HG03521 (cell line): Measurements from ENCODE around the gene ATP5PO.
A peak's percentile ranks its signal among the peaks of the same experiment; 100 is the strongest.

ENCODE experiments used
- ATAC-seq: cut with Tn5 transposase; IDR thresholded peaks from one replicate; pipeline ENCODE4 v1.9.1; 2021; ENCODE audit warnings: mild to moderate bottlenecking, moderate library complexity; ENCODE audit not compliant: unreplicated experiment

Gene ATP5PO, protein sequence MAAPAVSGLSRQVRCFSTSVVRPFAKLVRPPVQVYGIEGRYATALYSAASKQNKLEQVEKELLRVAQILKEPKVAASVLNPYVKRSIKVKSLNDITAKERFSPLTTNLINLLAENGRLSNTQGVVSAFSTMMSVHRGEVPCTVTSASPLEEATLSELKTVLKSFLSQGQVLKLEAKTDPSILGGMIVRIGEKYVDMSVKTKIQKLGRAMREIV

DNA sequence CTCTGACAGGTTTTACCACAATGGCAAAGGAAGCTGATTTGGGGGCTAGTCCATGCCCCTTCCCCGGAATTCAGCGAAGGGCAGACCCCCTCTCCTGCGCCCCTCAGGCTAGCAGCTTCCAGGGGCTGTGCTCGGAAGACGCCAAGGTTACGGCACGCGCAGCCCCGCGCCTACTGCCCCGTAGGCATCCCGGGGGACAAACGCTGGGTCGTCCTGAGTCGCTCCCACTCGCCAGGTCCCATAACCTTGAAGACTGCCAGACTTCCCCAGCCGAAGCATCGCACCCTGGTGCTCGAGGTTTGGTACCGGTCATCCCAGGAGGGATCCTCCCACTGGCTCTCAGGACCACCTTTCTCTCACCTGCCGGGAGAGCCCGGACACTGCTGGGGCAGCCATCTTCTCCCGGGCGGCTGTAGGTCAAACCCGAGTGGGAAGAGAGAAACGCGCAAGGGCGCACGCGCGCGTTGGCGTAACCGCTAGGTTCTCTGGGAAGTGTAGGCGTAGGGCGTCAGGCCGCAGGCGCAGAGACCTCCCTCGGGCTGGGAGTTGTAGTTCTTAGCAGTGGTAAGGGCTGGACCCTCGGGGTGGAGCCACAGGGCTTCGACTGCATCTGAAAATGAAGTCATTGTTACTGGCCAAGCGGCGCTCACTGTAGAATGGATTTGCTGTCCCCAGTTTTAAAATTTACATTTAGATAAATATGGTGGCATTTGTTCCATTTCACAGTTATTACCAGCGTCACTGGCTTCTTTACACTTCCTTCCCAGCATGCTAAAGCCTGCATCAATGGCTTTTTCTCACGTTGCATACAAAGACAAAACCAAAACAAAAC, at the start of gene ATP5PO:
Gene ATP5PO, minus strand, starts transcription at position 437 of the 832 bp plus-strand sequence. Its CDS starts 41 bp downstream, at position 396.
- ATAC-seq = peak; percentile 98

DNA sequence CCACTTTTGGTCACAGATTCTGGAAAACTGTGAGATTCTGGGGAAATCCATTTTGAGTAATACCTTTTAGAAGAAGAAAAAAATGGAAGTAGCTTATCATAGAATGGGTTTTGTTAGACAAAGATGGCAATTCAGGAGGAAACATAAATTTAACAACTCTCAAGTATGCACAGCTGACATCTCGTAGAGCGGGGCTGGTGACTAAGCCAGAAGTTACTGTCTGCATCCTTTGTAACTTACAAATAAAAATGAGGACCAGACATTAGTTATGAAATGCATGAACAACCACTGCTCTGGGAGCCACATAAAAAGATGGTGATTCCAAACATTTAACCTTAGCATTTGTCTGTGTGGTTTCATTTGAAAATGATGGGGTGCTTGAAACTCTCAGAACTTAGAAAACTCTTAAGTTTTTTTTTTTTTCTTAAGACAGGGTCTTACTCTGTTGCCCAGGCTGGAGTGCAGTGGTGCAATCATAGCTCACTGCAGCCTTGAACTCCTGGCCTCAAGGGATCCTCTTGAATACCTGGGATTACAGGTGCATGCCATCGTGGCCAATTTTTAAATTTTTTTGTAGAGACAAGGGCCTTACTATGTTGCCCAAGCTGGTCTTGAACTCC, 49.2 kb upstream of the ATP5PO start:
- ATAC-seq = no peak

- ATAC-seq = no peak
Observed at GRCh38 chr21:33963848-33964555, 48.4 kb upstream of the ATP5PO start.

GRCh38 chr21:33962290-33962689, 46.7 kb upstream of the ATP5PO start:
- no peak for ATAC-seq

DNA sequence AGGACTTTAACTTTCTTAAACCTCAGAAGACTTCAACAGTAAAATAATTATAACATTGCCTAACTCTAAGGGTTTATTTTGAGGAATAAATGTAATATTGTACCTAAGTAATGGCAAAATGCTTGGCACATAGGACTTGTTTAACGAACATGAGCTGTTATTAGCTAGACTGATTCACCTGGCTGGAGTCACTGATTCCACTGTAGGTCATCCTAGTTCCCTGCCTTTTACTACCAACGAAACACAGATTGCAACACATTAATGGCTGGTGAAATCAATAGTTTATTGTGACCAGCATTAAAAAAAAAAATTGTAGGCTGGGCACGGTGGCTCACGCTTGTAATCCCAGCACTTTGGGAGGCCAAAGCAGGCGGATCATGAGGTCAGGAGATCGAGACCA, 45.5 kb upstream of the ATP5PO start:
- no peak for ATAC-seq

GRCh38 chr21:33959680-33960079, 44.1 kb upstream of the ATP5PO start:
- no peak for ATAC-seq

GRCh38 chr21:33954395-33954794, 38.8 kb upstream of the ATP5PO start:
- no peak for ATAC-seq

- ATAC-seq = no peak
Observed at GRCh38 chr21:33951276-33952178, 35.9 kb upstream of the ATP5PO start.

DNA sequence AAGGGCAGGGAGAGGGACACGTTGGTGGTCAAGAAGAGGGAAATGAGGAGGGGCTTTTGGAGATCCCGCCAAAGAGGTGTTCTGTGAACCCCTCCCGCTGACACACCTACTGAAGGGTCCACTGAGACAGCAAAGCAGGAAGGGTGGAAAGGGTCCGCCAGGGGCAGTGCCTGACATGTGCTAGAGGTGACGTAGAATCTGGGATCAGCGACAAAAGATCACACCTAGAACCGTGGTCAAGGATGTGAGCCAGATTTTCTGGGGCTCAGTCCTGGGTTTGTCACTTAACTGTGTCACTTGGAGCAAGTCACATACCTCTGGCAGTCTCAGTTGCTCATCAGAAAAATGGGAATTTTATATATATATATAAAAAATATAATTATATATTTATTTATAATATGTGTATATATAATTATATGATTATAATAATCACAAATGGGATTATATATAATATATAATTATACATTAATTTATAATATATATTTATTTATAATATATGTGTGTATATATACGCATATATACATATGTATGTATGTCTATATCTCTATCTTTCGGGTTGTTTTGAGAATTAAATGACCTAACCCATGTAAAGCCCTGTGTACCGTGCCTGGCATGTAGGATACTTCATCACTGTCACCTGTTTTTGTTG, 35.0 kb upstream of the ATP5PO start:
- ATAC-seq = no peak

DNA sequence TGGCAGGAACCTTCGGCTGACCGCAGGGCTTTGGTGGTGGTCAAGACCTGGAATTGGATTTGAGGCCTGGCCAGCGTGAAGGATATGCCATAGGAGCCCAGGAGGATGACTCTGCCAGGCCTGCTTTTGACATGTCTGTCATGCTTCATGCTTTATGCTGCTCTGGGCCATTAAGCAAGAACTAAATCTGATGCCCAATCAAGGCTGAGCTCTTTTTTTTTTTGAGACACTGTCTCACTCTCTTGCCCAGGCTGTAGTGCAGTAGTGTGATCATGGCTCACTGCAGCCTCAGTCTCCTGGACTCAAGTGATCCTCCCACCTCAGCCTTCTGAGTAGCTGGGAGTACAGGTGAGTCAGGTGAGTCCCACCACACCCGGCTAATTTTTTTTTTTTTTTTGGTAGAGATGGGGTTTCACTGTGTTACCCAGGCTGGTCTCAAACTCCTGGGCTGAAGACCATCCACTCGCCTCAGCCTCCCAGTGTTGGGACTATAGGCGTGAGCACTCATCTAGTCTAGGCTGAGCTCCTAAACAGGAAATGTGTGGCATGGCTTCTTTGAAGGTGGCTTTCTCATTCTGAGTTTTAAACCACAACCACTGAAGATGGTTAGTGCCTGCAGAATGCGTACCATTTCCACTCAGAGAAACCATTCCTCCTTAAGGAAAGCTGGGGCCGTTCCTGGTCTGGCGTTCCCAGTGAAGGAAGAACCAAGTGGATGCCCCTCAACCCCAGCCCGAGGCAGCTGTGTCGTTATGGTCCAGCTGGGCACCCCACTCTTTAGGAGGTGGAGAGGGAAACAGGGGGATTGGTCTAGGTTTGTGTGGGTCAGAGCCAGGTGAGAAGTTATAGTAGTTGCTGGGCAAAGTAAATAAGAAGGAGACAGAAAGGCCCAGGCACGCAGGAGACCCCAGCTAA, 34.2 kb upstream of the ATP5PO start:
- ATAC-seq = no peak

GRCh38 chr21:33948951-33949444, 33.4 kb upstream of the ATP5PO start:
- ATAC-seq = no peak

- ATAC-seq = peak; percentile 56
Observed at GRCh38 chr21:33948096-33948950, 32.7 kb upstream of the ATP5PO start.

GRCh38 chr21:33947451-33948095, 32.0 kb upstream of the ATP5PO start:
- peak; percentile 43 for ATAC-seq

GRCh38 chr21:33945652-33946270, 30.2 kb upstream of the ATP5PO start:
- no peak for ATAC-seq

GRCh38 chr21:33944185-33944763, 28.7 kb upstream of the ATP5PO start:
- ATAC-seq = no peak

- no peak for ATAC-seq
Observed at GRCh38 chr21:33943293-33943692, 27.7 kb upstream of the ATP5PO start.
